HG03460 (cell line): ENCODE measurements around the gene CLDN19.
"Not testable (repeated sequence)": the region's sequence is repeated elsewhere in the genome, so short reads cannot be mapped to it uniquely, and the experiment has no call there.

Source experiments
- ATAC-seq: cut with Tn5 transposase; IDR thresholded peaks from one replicate; pipeline ENCODE4 v1.9.1; 2021; ENCODE audit not compliant: unreplicated experiment

The CLDN19 gene

GRCh38 chr1:42740851-42741580 is 980 bp upstream of the CLDN19 start:
- no peak for ATAC-seq

GRCh38 chr1:42738678-42739226 is 1.3 kb downstream of the CLDN19 start:
- no peak for ATAC-seq

- no peak for ATAC-seq
Observed at GRCh38 chr1:42737986-42738677, 1.9 kb downstream of the CLDN19 start.

- no peak for ATAC-seq
Observed at GRCh38 chr1:42737257-42737656, 2.8 kb downstream of the CLDN19 start.

GRCh38 chr1:42736571-42737200 is 3.4 kb downstream of the CLDN19 start:
- no peak for ATAC-seq

- no peak for ATAC-seq
Observed at GRCh38 chr1:42736152-42736551, 3.9 kb downstream of the CLDN19 start.

GRCh38 chr1:42735477-42736105 is 4.4 kb downstream of the CLDN19 start:
- ATAC-seq = no peak

GRCh38 chr1:42735056-42735455 is 5.0 kb downstream of the CLDN19 start:
- ATAC-seq = no peak

GRCh38 chr1:42734201-42735035 is 5.6 kb downstream of the CLDN19 start:
- no peak for ATAC-seq

- no peak for ATAC-seq
Observed at GRCh38 chr1:42733415-42734200, 6.4 kb downstream of the CLDN19 start.

- no peak for ATAC-seq
Observed at GRCh38 chr1:42732126-42732680, 7.8 kb downstream of the CLDN19 start.

GRCh38 chr1:42731585-42731984 is 8.5 kb downstream of the CLDN19 start:
- no peak for ATAC-seq

- ATAC-seq = no peak
Observed at GRCh38 chr1:42730988-42731387, 9.0 kb downstream of the CLDN19 start.

GRCh38 chr1:42730002-42730401 is 10.0 kb downstream of the CLDN19 start:
- no peak for ATAC-seq

- not testable (repeated sequence) for ATAC-seq
Observed at GRCh38 chr1:42725820-42726219, 14.2 kb downstream of the CLDN19 start.

- ATAC-seq = no peak
Observed at GRCh38 chr1:42723511-42723910, 16.5 kb downstream of the CLDN19 start.

- not testable (repeated sequence) for ATAC-seq
Observed at GRCh38 chr1:42722403-42722802, 17.6 kb downstream of the CLDN19 start.

GRCh38 chr1:42721926-42722325 is 18.1 kb downstream of the CLDN19 start:
- no peak for ATAC-seq

- no peak for ATAC-seq
Observed at GRCh38 chr1:42720868-42721267, 19.2 kb downstream of the CLDN19 start.
